H1 (cell line): Measurements from ENCODE around the gene TMUB1. TPM values are rescaled to one million over a fixed set of nuclear protein-coding genes. Genes with fewer than 3 reads are reported as not detected.
A peak's percentile ranks its signal among the peaks of the same experiment; 100 is the strongest.

ENCODE experiments used
- CTCF ChIA-PET: fragments of 300-600 bp; sonication (Branson Sonifier 250); formaldehyde crosslinking; loops from one replicate; lab custom pipeline; 2021; ENCODE audit not compliant: partially characterized antibody; lab: Charles Lee
- POLR2A ChIA-PET: fragments of 300-600 bp; sonication (Branson Sonifier 250); formaldehyde crosslinking; loops from one replicate; lab custom pipeline; 2021; ENCODE audit warnings: inconsistent platforms; ENCODE audit not compliant: partially characterized antibody; lab: Charles Lee
- DNase-seq, 2 experiments: peaks; one replicate each; pipeline versions ENCODE4 v3.0.0 to v3.0.0-alpha.2; 2010 to 2022; ENCODE audit warnings: low spot score in 2 of 2, low read depth in 1 of 2, mixed read lengths in 1 of 2
- FAIRE-seq: peaks from 2 replicates; lab custom pipeline; 2011; peaks lifted over from hg19 to GRCh38; lab: Jason Lieb, UNC
- H2AFZ ChIP-seq: 2 replicates; pipeline ENCODE4 v1.8.1; 2012; ENCODE audit warnings: low read length, inconsistent platforms
- H2AK5ac ChIP-seq: 2 replicates; pipeline ENCODE4 v1.6.1; 2013; ENCODE audit warnings: low read depth, low read length
- H2BK120ac ChIP-seq: replicated peaks from 2 replicates; pipeline ENCODE3; 2013; ENCODE audit warnings: low read depth, low read length, inconsistent platforms
- H2BK12ac ChIP-seq: 2 replicates; pipeline ENCODE4 v1.6.1; 2013; ENCODE audit warnings: low read depth, low read length
- H2BK15ac ChIP-seq: 2 replicates; pipeline ENCODE4 v1.6.1; 2013; ENCODE audit warnings: low read length
- H2BK20ac ChIP-seq: 2 replicates; pipeline ENCODE4 v1.6.1; 2013; ENCODE audit warnings: low read length
- H2BK5ac ChIP-seq: 2 replicates; pipeline ENCODE4 v1.6.1; 2013; ENCODE audit warnings: low read depth, low read length
- H3K14ac ChIP-seq: 2 replicates; pipeline ENCODE4 v1.6.1; 2013; ENCODE audit warnings: inconsistent platforms; ENCODE audit not compliant: insufficient read length
- H3K18ac ChIP-seq: 2 replicates; pipeline ENCODE4 v1.6.1; 2013; ENCODE audit warnings: low read length; ENCODE audit errors: extremely low read depth
- H3K23ac ChIP-seq: 2 replicates; pipeline ENCODE4 v1.6.1; 2013; ENCODE audit warnings: inconsistent platforms; ENCODE audit not compliant: insufficient read length
- H3K23me2 ChIP-seq: 2 replicates; pipeline ENCODE4 v1.6.1; 2013; ENCODE audit warnings: low read depth, low read length
- H3K27ac ChIP-seq: 2 replicates; pipeline ENCODE4 v1.6.1; 2011; ENCODE audit warnings: low read depth, low read length, inconsistent platforms
- H3K27me3 ChIP-seq, 4 experiments: replicated peaks in 1 of 4; 1 replicate in 1 of 4; 2 replicates in 3 of 4; pipeline versions ENCODE4 v1.6.1 to v1.8.1; 2011 to 2013; ENCODE audit warnings: low read length in 3 of 4, mild to moderate bottlenecking in 3 of 4, inconsistent platforms in 2 of 4, mixed read lengths in 2 of 4, moderate library complexity in 1 of 4; ENCODE audit not compliant: control insufficient read depth in 3 of 4, insufficient read depth in 3 of 4; ENCODE audit errors: extremely low read depth in 1 of 4
- H3K36me3 ChIP-seq, 4 experiments: 2 replicates each; pipeline versions ENCODE4 v1.6.1 to v1.8.1; 2011 to 2013; ENCODE audit warnings: mild to moderate bottlenecking in 4 of 4, low read length in 3 of 4, moderate library complexity in 2 of 4, control low read depth in 1 of 4, inconsistent platforms in 1 of 4; ENCODE audit not compliant: insufficient read depth in 4 of 4, control insufficient read depth in 2 of 4
- H3K4ac ChIP-seq: replicated peaks from 2 replicates; pipeline ENCODE3; 2013; ENCODE audit warnings: low read length, low read depth, mixed read lengths, inconsistent platforms; ENCODE audit not compliant: insufficient read length
- H3K4me1 ChIP-seq, 4 experiments: replicated peaks in 1 of 4; 1 replicate in 1 of 4; 2 replicates in 3 of 4; pipeline versions ENCODE4 v1.6.1 to v1.8.1; 2011 to 2013; ENCODE audit warnings: low read length in 3 of 4, inconsistent platforms in 2 of 4, mixed read lengths in 1 of 4; ENCODE audit not compliant: insufficient read depth in 4 of 4, control insufficient read depth in 3 of 4
- H3K4me2 ChIP-seq, 2 experiments: 2 replicates each; pipeline versions ENCODE4 v1.6.1 to v1.8.1; 2011 to 2013; ENCODE audit warnings: low read depth in 2 of 2, low read length in 2 of 2, control low read depth in 1 of 2, inconsistent platforms in 1 of 2, mild to moderate bottlenecking in 1 of 2; ENCODE audit not compliant: insufficient read depth in 1 of 2
- H3K4me3 ChIP-seq, 4 experiments: fragments of 200-600, 300-600 bp in 1 of 4; sonication (generic), shearing (Covaris generic), sonication (Bioruptor Twin) in 1 of 4; 2 replicates each; pipeline versions ENCODE4 v1.5.1 to v1.8.1; 2011 to 2016; ENCODE audit warnings: low read length in 4 of 4, low read depth in 3 of 4, control low read depth in 2 of 4, inconsistent platforms in 2 of 4, mild to moderate bottlenecking in 2 of 4, mixed read lengths in 1 of 4, moderate library complexity in 1 of 4; ENCODE audit not compliant: insufficient read depth in 2 of 4; ENCODE audit errors: extremely low read depth in 1 of 4
- H3K56ac ChIP-seq: replicated peaks from 2 replicates; pipeline ENCODE3; 2013; ENCODE audit warnings: low read depth, mild to moderate bottlenecking, mixed read lengths, low read length, inconsistent platforms; ENCODE audit not compliant: insufficient read length
- H3K79me1 ChIP-seq: 2 replicates; pipeline ENCODE4 v1.6.1; 2013; ENCODE audit warnings: low read depth, low read length, control low read depth
- H3K79me2 ChIP-seq, 2 experiments: 2 replicates each; pipeline versions ENCODE4 v1.6.1 to v1.8.1; 2012 to 2013; ENCODE audit warnings: low read length in 2 of 2, mild to moderate bottlenecking in 2 of 2, inconsistent platforms in 1 of 2; ENCODE audit not compliant: insufficient read depth in 2 of 2, control insufficient read depth in 1 of 2
- H3K9ac ChIP-seq, 4 experiments: replicated peaks in 1 of 4; 1 replicate in 1 of 4; 2 replicates in 3 of 4; pipeline versions ENCODE4 v1.6.1 to v1.8.1; 2011 to 2013; ENCODE audit warnings: low read depth in 3 of 4, low read length in 3 of 4, control low read depth in 2 of 4, mild to moderate bottlenecking in 2 of 4, moderate library complexity in 2 of 4, inconsistent platforms in 1 of 4; ENCODE audit errors: extremely low read depth in 1 of 4
- H3K9me3 ChIP-seq, 2 experiments: 2 replicates each; pipeline versions ENCODE4 v1.6.1 to v1.8.1; 2012 to 2013; ENCODE audit warnings: mild to moderate bottlenecking in 2 of 2, moderate library complexity in 2 of 2, control low read depth in 1 of 2, inconsistent platforms in 1 of 2, low read depth in 1 of 2, low read length in 1 of 2, mixed read lengths in 1 of 2; ENCODE audit not compliant: insufficient read depth in 2 of 2
- H4K20me1 ChIP-seq, 2 experiments: replicated peaks in 1 of 2; 2 replicates each; pipeline versions ENCODE3 to v1.8.1; 2011 to 2013; ENCODE audit warnings: inconsistent platforms in 2 of 2, low read length in 2 of 2, mild to moderate bottlenecking in 1 of 2; ENCODE audit not compliant: insufficient read depth in 2 of 2, control insufficient read depth in 1 of 2
- H4K5ac ChIP-seq: 2 replicates; pipeline ENCODE4 v1.6.1; 2013; ENCODE audit warnings: low read length, low read depth, mixed read lengths, inconsistent platforms; ENCODE audit not compliant: insufficient read length
- H4K8ac ChIP-seq: 2 replicates; pipeline ENCODE4 v1.8.0; 2013; ENCODE audit warnings: mild to moderate bottlenecking, moderate library complexity, low read length, inconsistent platforms; ENCODE audit not compliant: insufficient read depth; ENCODE audit errors: extremely low read depth
- H4K91ac ChIP-seq: replicated peaks from 2 replicates; pipeline ENCODE3; 2013; ENCODE audit warnings: low read length, mixed read lengths, inconsistent platforms; ENCODE audit not compliant: insufficient read length
- CBX8 ChIP-seq: fragments of 300-800, 300-1000 bp; sonication (generic); IDR thresholded peaks from 2 replicates; pipeline ENCODE4 v1.7.1; 2016; ENCODE audit warnings: low read depth, low read length, borderline replicate concordance
- GTF2F1 ChIP-seq: IDR thresholded peaks from 2 replicates; pipeline ENCODE4 v1.6.1; 2012; ENCODE audit warnings: low read depth, low read length, improper control_type of control experiment, borderline replicate concordance
- HDAC6 ChIP-seq: IDR thresholded peaks from one replicate; pipeline ENCODE4 v1.7.1; 2012; ENCODE audit warnings: low read depth, mild to moderate bottlenecking, inconsistent platforms, low read length, moderate library complexity
- NANOG ChIP-seq: IDR thresholded peaks from 2 replicates; pipeline ENCODE4 v1.6.1; 2011; ENCODE audit warnings: low read length, low read depth, mild to moderate bottlenecking, inconsistent platforms; ENCODE audit not compliant: insufficient read depth, poor library complexity, severe bottlenecking
- WGBS, 2 experiments: shearing (Covaris generic) in 1 of 2; methylation state at CpG; one replicate each; pipeline versions ENCODE4 v1.1.6 to v1.1.7; 2013 to 2015; ENCODE audit warnings: low lambda C conversion rate in 2 of 2, mixed read lengths in 2 of 2, inconsistent platforms in 1 of 2, low coverage in 1 of 2, missing lambda C conversion rate in 1 of 2; ENCODE audit not compliant: insufficient replicate concordance in 2 of 2, insufficient coverage in 1 of 2, insufficient read length in 1 of 2; ENCODE audit errors: extremely low coverage in 1 of 2, missing lambda C conversion rate in 1 of 2; 5-methylcytosine and 5-hydroxymethylcytosine counted together
- polyA plus RNA-seq, 7 experiments: library from polyadenylated mRNA; depleted of rRNA in 3 of 7; stranded (reverse) in 5 of 7; unstranded in 2 of 7; fragments of >200 nt in 5 of 7; fragments of 200-250 nt in 2 of 7; gene quantifications; 1 replicate in 5 of 7; 2 replicates in 1 of 7; 4 replicates in 1 of 7; pipeline versions ENCODE4 v1.2.1 to v1.2.3, GENCODE V29; 2011 to 2013; ENCODE audit warnings: missing spikeins in 2 of 7, mixed read lengths in 2 of 7
- total RNA-seq: library from RNA; stranded (reverse); fragmentation: NEBNext Ultra II Directional; extraction: Animal tissue kit (Norgen Biotek cat#: 25700); gene quantifications from 2 replicates; pipeline ENCODE4 v1.2.1, GENCODE V29; 2021

TMUB1 gene
- total and polyA plus RNA-seq, 2 of the 8 experiments (the other 6 are each of a cell fraction or from before 2014, with no cell fraction given) = 41.4 to 56.2 TPM

DNA sequence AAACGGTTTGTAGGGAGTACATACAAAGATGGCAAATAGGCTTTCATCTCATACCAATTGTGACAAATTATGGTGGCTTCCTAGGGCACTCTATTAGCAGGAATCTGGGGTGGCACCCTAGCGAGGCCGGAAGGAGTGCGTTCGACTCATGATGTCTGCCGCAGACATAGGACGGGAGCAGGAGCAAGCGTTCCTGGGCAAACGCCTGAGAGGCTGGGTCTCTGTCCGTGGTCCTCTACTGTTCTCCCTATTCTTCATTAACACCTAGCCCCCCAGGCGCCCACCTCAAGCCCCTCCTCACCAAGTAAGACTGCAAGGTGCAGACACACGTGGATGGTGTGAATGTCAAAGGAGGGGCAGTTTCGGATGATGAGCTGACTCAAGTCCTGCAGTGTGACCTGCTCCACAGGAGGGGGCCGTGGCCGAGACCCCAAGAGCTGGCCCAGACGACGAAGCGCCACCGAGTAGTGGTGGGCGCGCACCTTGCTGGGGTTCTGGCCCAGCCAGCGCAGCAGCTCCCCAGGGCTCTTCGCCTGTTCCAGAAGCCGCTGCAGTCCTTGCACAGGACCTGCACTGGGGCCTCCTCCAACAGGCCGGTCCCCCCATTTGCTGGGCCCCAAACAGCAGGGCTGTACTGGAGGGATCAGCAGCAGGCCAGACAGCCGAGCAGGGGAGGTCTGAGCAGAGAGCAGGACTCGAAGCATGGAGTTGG, 3.9 kb downstream of the TMUB1 start:
- Histone ChIP-seq H3K4ac (no peak overlapping the region), H2BK120ac (no peak overlapping the region), H3K4me3 (peak overlapping the region; percentile 79 to 94 (median 88); a peak in 7 of 8 replicates), H2BK12ac (no peak overlapping the region), H4K8ac (no peak overlapping the region; the same call in 1 of the 2 replicates), H3K79me1 (peaks cover 12% of the 10 kb centered on the region), H3K9ac (peak overlapping the region in 1 of 4 experiments; percentile 89; a peak in 2 of 7 replicates), H3K36me3 (peaks cover 8 to 19% (median 18%) of the 10 kb centered on the region in 4 experiments), H2AFZ (no peak overlapping the region), H3K23me2 (peaks cover 21% of the 10 kb centered on the region), H2AK5ac (no peak overlapping the region), H2BK15ac (no peak overlapping the region), H3K27me3 (peaks cover 0 to 7% (median 5%) of the 10 kb centered on the region in 4 experiments; a peak in 5 of 7 replicates), H3K56ac (no peak overlapping the region), H2BK5ac (no peak overlapping the region), H2BK20ac (peak overlapping the region; percentile 32; the same call in 1 of the 2 replicates), H3K9me3 (no peaks in the 10 kb centered on the region), H4K5ac (no peak overlapping the region), H3K4me2 (peak overlapping the region; percentile 95 to 100), H4K20me1 (peaks cover 20 to 23% of the 10 kb centered on the region in 2 experiments), H3K14ac (no peak overlapping the region), H3K23ac (no peak overlapping the region), H3K27ac (no peak overlapping the region), H3K18ac (no peak overlapping the region), H3K79me2 (peaks cover 0 to 10% of the 10 kb centered on the region in 2 experiments; a peak in 1 of 4 replicates), H3K4me1 (peaks cover 0 to 35% (median 24%) of the 10 kb centered on the region in 4 experiments; a peak in 6 of 7 replicates), H4K91ac (no peak overlapping the region)
- DNase-seq (no peak), FAIRE-seq (no peak)
- no peak for TF ChIP-seq HDAC6
- TF ChIP-seq GTF2F1 = no peak
- TF ChIP-seq CBX8 = no peak
- TF ChIP-seq NANOG = no peak
- WGBS, 2 experiments = 82% methylated on average over 20 of the region's 27 CpGs; no CpG with 5 or more reads in 1 of the 2 experiments
- ChIA-PET CTCF (interaction anchor here (1.3 to 6.0 kb wide), 5 partner anchors 11 to 62 kb away, joined by 4 to 81 read pairs (median 42); no protein-coding TSS in a partner anchor), POLR2A (interaction anchor here (0.8 to 4.9 kb wide), 10 partner anchors 10 to 99 kb away, joined by 3 to 77 read pairs (median 6); partner anchors contain the start of gene CDK5)
